Tibial artery (tissue), 4 donors: ENCODE results near the gene KLHL22.

Source experiments
- DNase-seq, 2 donors: peaks; one replicate each; pipeline ENCODE4 v3.0.0-alpha.2; 2019
- H3K27ac ChIP-seq, 2 donors: fragments of 200-600 bp; sonication (generic) in 1 of 2; 1 replicate in 1 of 2; 2 replicates in 1 of 2; pipeline ENCODE4 v1.5.1; 2018 to 2019; ENCODE audit warnings: mild to moderate bottlenecking in 1 of 2
- H3K27me3 ChIP-seq, 2 donors: fragments of 200-600 bp; sonication (generic) in 1 of 2; one replicate each; pipeline versions ENCODE4 v1.5.1 to v1.6.0; 2016 to 2019
- H3K36me3 ChIP-seq, 3 donors: fragments of 200-600 bp; sonication (generic) in 2 of 3; one replicate each; pipeline ENCODE4 v1.5.1; 2016 to 2019; ENCODE audit warnings: mild to moderate bottlenecking in 2 of 3
- H3K4me1 ChIP-seq, 4 donors: fragments of 200-600 bp; sonication (generic) in 2 of 4; 1 replicate in 3 of 4; 2 replicates in 1 of 4; pipeline ENCODE4 v1.5.1; 2016 to 2019
- H3K4me3 ChIP-seq, 2 donors: fragments of 200-600 bp; sonication (generic) in 1 of 2; 1 replicate in 1 of 2; 2 replicates in 1 of 2; pipeline ENCODE4 v1.5.1; 2018 to 2019; ENCODE audit warnings: mild to moderate bottlenecking in 2 of 2
- H3K9me3 ChIP-seq, 3 donors: fragments of 200-600 bp; sonication (generic) in 1 of 3; one replicate each; pipeline ENCODE4 v1.5.1; 2016 to 2019
- intact Hi-C: fragments of 100-400 bp; cut with DNase I; formaldehyde crosslinking; loops from one replicate; pipeline ENCODE4 v1.15.0; 2023; ENCODE audit warnings: low total_unique reads
- TF ChIP-seq, protein P1 (sequence below), 2 experiments: fragments of 200-600 bp in 1 of 2; fragments of 450-650 bp in 1 of 2; IDR thresholded peaks; one replicate each; pipeline ENCODE4 v1.5.1; 2017 to 2019; ENCODE audit warnings: antibody characterized with exemption in 2 of 2, mild to moderate bottlenecking in 1 of 2, moderate library complexity in 1 of 2

Gene KLHL22

DNA sequence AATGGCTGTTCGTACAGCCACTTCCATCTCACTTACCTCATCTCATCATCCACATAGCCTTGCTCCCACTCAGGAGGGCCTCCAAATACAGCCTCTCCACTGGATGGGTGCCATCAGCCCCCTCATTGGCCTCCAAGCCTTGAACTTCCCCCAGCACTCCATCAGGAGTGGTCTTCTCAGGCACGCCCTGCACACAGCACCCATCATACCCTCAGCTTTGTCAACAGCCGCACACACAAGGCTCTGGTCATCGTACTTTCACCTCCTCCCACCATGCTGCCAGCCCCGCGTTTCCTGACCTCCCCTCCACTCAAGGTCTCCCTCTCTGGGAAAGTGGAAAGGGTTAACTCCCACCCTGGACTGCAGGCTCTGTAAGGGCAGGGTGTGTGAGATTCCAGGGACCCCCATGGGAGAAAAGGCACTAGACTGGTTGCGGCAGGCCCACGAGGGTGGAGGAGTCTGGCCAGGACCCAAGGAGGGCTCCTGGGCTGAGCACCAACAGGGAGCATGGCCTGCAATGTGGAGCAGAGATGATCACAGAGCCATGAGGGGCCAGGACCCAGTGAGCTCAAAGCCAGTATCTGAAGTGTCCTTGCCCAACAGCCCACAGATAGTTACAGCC, 37.0 kb downstream of the KLHL22 start:
- intact Hi-C loops = no loop called here
- Histone ChIP-seq H3K4me1 (no peaks in the 10 kb centered on the region), H3K27me3 (no peaks in the 10 kb centered on the region), H3K4me3 (no peak overlapping the region), H3K36me3 (peaks cover 0 to 23% (median 7%) of the 10 kb centered on the region in 3 donors), H3K27ac (no peak overlapping the region), H3K9me3 (no peaks in the 10 kb centered on the region)
- DNase-seq = no peak
- TF ChIP-seq, protein P1, sequence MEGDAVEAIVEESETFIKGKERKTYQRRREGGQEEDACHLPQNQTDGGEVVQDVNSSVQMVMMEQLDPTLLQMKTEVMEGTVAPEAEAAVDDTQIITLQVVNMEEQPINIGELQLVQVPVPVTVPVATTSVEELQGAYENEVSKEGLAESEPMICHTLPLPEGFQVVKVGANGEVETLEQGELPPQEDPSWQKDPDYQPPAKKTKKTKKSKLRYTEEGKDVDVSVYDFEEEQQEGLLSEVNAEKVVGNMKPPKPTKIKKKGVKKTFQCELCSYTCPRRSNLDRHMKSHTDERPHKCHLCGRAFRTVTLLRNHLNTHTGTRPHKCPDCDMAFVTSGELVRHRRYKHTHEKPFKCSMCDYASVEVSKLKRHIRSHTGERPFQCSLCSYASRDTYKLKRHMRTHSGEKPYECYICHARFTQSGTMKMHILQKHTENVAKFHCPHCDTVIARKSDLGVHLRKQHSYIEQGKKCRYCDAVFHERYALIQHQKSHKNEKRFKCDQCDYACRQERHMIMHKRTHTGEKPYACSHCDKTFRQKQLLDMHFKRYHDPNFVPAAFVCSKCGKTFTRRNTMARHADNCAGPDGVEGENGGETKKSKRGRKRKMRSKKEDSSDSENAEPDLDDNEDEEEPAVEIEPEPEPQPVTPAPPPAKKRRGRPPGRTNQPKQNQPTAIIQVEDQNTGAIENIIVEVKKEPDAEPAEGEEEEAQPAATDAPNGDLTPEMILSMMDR (IDR thresholded peaks at IDR 0.05) = no peak

DNA sequence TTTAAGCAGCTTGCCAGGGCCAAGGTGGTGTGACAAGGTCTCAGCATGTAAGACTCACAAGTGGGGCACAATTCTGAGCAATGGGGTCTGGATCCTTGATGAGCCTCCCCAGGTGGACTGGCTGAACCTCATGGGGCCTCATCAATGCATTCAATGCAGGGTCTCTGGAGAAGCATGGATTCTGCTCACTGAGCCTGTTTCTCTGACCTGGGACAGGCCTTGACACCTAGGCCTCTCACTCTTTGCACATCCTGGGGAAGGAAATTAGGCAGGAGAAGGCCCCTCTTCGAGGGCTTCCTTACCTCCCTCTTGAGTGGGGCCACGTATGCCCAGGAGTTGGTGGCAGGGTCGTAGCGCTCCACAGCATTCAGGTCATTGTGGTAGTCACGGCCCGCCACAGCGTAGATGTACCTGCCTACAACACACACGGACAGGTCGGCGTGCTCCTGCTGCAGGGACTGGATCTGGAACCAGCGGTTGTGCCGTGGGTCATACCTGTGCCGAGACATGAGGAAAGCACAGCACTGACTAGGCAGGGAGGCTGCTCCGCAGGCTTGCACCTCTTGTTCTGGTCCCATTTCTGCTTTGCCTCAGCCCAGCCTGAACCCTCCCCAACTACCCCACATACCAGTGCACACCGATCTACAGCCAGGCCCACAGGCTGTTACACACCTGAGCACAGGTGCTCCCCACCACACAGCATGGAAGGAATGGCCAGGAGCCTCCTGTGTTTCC, 37.9 kb downstream of the KLHL22 start:
- intact Hi-C loops = no loop called here
- no peak for DNase-seq

DNA sequence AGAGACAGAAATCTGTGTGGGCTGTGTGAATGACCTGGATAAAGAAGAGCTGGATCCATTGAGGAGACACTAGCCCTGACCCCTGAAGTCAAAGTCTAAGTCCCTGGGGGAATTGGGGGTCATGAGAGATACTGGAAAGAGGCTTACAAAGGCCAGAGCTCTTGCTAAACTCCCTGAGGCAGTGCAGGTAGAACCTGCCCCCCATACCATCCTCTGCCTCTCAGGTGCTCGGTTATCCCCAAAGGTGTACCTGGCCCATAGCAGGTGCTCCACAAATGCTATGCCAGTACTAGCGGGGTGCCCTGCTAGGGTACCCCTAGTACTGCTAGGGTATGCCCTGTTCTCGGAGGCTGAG, 38.9 kb downstream of the KLHL22 start:
- DNase-seq = peak in 1 of 2 donors; percentile 34
- no peaks in the 10 kb centered on the region for H3K4me1 ChIP-seq
- no peak overlapping the region for H3K4me3 ChIP-seq
- intact Hi-C loops = no loop called here
- TF ChIP-seq, protein P1 (IDR thresholded peaks at IDR 0.05) = no peak
- H3K27ac ChIP-seq = no peak overlapping the region
- H3K36me3 ChIP-seq = peaks cover 0 to 23% (median 7%) of the 10 kb centered on the region in 3 donors
- no peaks in the 10 kb centered on the region for H3K9me3 ChIP-seq
- H3K27me3 ChIP-seq = no peaks in the 10 kb centered on the region

More for the DNA sequence above, 37.9 kb downstream of the KLHL22 start:
- H3K9me3 ChIP-seq = no peaks in the 10 kb centered on the region
- H3K4me3 ChIP-seq = no peak overlapping the region
- TF ChIP-seq, protein P1 (IDR thresholded peaks at IDR 0.05) = no peak
- no peaks in the 10 kb centered on the region for H3K4me1 ChIP-seq
- H3K27ac ChIP-seq = no peak overlapping the region
- H3K36me3 ChIP-seq = peaks cover 0 to 22% (median 7%) of the 10 kb centered on the region in 3 donors
- H3K27me3 ChIP-seq = no peaks in the 10 kb centered on the region

DNA sequence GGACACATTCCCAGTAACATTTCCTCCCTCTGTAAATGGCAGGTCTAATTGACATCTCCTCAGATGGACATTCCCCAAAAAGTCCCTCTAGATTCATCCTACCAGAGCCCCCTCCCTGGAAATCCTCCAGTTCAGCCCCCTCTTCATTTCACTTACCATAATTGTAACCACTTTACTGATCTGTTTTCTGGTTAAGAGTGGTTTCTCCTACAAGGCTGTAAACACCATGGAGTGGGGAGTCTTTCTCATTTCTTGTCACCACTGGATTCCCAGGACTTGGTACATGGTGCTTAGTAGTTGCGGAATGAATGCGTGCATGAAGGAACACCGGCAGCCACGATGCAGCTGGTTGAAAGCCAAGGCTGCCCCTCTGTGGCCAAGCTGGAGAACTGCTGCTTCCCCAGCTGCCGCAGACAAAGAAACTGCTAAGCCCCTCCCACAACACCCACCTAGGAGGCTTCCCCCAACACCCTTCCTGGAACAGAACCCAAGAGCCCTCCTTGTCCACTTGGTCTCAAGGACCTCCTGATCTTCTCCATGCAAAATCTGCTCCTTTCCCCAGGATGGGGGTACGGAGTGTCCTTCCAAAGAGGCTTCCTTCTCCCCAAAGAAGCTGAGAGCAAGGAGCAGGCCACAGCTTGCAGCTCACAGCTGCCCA, 39.4 kb downstream of the KLHL22 start:
- TF ChIP-seq, protein P1 (IDR thresholded peaks at IDR 0.05) = peak; percentile 91 to 95
- Histone ChIP-seq H3K36me3 (peaks cover 0 to 28% (median 7%) of the 10 kb centered on the region in 3 donors), H3K27me3 (no peaks in the 10 kb centered on the region), H3K27ac (no peak overlapping the region), H3K4me1 (no peaks in the 10 kb centered on the region), H3K9me3 (no peaks in the 10 kb centered on the region), H3K4me3 (no peak overlapping the region)
- intact Hi-C loops = no loop called here
- peak; percentile 70 to 80 for DNase-seq

DNA sequence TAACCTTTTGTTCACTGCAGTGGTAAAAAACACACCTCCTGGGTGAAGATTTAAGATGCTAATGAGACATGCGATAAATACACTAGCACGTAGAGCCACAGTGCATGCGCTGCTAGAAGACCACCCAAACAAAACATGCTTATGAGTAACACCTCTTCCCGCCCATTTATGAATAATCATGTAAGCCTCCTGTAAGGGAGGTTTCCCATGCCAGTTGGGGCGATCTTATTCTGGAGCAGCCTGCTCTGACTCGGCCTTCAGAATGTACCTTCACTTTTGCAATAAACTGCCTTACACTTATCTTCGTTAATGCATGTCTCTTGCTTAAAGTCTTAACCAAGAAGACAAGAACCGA, 39.9 kb downstream of the KLHL22 start:
- Histone ChIP-seq H3K36me3 (peaks cover 0 to 33% (median 7%) of the 10 kb centered on the region in 3 donors), H3K9me3 (no peaks in the 10 kb centered on the region), H3K4me3 (no peak overlapping the region), H3K4me1 (no peaks in the 10 kb centered on the region), H3K27ac (no peak overlapping the region), H3K27me3 (no peaks in the 10 kb centered on the region)
- TF ChIP-seq, protein P1 (IDR thresholded peaks at IDR 0.05) = no peak
- DNase-seq = peak in 1 of 2 donors; percentile 27
- intact Hi-C loops = loop anchor here (1.0 kb wide), 1 partner anchor 36 kb away; no protein-coding TSS in a partner anchor
